HG03097 (cell line): Measurements from ENCODE around the gene DNMT1.

ENCODE experiments used
- ATAC-seq: cut with Tn5 transposase; IDR thresholded peaks from one replicate; pipeline ENCODE4 v1.9.1; 2021; ENCODE audit not compliant: unreplicated experiment, low FRiP score

The DNMT1 gene

DNA sequence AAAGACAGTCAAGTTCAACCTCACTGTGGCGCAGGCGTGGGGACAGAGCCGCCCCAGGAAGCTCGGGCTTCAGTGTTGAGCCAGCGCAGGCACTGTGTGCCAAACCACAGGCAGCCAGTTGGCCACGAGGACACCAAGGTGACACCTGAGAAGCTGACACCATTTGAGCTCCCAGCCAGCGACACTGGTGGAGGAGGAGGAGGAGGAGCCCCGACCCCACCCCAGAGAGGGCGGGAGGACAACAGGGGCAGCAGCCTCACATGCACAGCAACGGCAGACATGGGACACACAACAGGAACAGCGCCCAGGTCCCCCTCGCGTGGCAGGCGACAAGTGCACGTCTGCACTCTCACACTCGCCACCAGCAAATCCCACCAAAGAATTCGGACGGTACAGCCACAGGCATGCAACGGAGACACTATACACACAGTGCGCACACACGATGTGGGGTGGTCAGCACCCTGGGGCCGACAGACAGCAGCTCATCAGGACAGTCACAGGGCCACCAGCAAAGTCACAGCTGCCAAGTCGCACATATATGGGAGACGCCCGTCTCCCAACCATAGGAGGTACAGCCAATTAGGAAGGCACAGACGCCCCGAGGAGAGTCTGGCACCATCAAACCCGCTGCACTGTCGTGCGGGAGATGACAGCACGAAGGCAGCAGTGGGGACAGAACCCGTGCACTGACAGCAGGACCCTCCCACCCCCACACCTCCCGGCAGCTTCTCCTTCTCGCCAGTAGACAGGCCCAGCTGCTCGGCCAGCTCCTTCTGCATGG is 78.5 kb downstream of the DNMT1 start:
- ATAC-seq = no peak

DNA sequence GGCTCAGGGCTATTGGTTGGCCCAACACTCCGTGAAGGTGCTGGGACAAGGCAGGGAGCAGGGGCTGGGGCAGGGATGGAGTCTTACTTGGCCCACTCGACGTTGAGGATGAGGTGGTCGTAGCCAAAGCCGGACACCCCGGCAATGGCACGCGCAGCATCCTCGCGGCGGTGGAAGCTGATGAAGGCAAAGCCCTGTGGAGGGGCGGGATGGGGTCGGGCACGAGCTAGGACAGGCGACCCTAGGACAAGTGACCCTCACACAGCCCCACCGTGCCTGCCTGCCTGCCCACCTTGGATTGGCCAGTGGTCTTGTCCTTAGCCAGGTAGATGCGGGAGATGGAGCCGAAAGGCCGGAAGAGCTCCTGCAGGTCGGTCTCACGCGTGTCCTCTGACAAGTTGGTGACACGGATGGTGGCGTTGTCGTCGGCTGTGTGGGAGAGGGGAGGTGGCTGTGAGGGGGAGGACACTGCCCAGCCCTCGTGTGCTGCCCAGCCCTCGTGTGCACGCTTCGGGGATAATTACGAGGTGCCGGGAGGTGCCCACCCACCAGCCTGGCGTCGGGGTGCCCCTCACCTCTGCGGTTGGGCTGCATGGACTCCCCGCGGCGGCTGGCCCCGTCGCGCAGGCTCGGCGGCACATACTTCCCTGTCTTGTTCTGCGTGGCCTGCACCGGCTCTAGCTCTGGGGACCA is 79.2 kb downstream of the DNMT1 start:
- no peak for ATAC-seq

DNA sequence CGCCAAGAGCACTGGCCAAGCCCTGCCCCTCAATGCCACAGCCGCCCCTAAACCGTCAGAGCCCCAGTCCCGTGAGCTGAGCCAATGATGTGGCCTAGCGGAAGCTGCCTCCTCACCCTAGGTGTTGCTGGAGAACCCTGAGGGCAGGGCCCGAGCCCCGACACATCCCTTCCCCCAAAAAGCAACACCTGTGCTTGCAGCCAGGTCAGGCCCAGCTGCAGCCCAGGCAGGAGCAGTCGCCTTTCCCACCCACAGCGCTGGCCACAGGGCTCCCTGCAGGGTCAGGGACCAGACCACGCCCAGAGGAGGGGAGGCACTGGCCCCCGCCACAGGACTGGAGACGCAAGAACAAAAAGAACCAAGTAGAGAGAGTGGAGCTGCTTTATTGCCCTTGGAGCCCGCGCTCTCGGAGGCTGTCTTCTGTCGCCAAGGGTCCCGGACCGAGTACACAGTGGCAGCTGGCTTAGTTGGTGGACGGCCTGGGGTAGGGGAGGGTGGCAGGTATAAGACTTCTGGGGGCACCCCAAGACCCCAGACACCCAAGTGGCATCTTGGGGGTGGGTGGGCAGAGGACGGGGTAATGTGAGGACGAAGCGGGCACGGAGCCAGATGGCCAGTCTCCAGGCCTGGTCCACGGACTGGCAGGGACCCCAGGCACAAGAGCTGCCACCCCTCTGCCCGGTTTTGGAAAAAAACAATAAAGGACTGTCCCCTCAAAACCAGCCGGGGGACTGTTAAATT is 79.9 kb downstream of the DNMT1 start:
- no peak for ATAC-seq

DNA sequence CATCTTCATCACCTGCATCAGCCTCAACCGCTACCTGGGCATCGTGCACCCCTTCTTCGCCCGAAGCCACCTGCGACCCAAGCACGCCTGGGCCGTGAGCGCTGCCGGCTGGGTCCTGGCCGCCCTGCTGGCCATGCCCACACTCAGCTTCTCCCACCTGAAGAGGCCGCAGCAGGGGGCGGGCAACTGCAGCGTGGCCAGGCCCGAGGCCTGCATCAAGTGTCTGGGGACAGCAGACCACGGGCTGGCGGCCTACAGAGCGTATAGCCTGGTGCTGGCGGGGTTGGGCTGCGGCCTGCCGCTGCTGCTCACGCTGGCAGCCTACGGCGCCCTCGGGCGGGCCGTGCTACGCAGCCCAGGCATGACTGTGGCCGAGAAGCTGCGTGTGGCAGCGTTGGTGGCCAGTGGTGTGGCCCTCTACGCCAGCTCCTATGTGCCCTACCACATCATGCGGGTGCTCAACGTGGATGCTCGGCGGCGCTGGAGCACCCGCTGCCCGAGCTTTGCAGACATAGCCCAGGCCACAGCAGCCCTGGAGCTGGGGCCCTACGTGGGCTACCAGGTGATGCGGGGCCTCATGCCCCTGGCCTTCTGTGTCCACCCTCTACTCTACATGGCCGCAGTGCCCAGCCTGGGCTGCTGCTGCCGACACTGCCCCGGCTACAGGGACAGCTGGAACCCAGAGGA is 80.6 kb downstream of the DNMT1 start:
- ATAC-seq = no peak

DNA sequence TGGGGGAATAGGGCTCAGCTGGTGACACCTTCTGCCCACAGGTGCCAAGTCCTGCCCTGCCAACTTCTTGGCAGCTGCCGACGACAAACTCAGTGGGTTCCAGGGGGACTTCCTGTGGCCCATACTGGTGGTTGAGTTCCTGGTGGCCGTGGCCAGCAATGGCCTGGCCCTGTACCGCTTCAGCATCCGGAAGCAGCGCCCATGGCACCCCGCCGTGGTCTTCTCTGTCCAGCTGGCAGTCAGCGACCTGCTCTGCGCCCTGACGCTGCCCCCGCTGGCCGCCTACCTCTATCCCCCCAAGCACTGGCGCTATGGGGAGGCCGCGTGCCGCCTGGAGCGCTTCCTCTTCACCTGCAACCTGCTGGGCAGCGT is 81.2 kb downstream of the DNMT1 start:
- ATAC-seq = no peak

DNA sequence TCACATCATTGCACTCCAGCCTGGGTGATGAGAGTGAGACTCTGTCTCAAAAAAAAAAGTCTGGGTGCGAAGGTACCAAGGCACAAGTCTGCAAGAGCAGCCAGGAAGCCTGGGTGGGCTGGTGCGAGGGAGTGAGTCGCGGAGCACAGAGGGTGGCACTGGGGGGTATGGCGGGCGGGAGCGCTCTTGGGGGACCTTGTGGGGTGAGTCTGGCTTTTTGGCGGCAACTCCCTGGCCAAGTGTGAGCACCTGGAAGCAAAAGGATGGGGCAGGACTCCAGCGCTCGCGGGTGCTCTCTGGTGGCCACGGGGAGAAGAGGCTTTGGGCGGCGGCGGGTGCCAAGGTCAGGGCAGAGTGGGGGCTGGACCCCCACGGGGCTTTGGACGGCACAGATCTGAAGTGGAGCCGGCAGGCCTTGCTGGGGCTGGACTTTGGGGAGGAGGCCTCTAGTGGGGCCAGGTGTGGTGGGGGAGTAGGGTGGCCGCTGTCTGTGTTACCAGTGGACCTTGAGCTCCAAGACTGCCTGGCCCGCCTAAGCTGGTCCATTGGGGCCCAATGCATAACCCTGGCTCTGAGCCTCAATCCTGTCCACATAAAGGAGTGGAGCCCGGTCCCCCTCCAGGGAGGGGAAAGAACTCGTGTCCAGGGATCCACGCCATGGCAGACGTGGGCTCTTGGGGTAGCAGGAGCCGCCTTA is 81.7 kb downstream of the DNMT1 start:
- no peak for ATAC-seq

DNA sequence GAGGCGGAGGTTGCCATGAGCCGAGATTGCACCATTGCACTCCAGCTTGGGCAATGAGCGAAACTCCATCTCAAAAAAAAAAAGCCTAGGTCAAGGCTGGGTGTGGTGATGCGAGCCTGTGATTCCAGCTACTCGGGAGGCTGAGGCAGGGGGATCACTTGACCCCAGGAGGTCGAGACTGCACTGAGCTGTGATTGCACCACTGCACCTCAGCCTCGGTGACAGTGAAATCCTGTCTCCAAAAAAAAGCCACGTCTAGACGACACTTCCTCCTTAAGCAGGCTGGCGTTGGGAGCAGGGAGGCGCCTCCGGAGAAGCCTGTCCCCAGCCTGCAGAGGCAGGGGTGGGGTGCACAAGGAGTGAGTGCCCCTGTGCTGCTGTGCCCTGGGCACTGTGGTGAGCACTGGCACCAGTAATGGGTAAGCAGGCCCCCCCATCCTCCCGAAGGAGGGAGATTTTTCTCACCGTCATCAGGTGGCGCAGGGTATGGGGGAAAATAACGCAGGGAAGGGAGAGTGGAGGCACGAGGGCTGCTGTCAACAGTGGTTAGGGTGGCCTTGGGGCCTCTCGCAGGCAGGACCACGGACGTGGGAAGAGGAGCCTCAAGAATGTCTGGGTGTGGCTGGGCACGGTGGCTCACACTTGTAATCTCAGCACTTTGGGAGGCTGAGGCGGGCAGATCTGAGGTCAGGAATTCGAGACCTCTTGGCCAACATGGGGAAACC is 82.6 kb downstream of the DNMT1 start:
- no peak for ATAC-seq

DNA sequence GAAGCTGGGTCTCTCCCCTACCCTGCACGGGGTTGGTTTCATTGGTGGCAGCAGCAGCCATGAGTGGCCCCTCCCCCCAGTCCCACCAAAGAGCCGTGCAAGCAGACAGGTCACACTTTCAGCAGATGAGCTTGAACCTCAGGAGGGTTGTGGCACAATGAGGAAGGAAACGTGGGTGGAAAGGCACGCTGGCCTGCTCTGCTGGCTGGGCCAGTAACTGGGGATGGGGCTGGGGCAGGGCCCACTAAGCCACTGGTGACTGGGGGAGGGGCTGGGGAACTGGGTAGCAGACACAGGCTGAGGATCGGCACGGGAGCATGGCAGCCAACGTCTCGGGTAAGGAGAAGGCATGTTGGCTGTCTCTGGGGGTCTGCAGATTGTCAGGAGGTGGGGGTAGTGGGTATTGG is 83.3 kb downstream of the DNMT1 start, which contains the start of gene P2RY11:
Gene P2RY11 (plus strand): TSS at position 289 of the 407 bp plus-strand sequence. CDS start 29 bp downstream, at position 318.
- no peak for ATAC-seq

DNA sequence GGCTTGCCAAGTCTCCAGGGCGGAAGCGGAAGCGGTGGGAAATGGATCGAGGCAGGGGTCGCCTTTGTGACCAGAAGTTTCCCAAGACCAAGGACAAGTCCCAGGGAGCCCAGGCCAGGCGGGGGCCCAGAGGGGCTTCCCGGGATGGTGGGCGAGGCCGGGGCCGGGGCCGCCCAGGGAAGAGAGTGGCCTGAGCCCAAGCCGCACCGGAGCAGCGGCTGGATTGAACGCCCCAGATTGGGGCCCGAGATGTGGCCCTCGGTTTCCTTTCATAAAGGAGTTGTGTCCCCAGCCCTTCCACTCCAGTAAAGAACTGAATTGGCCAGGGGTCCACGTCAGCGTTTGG is 83.8 kb downstream of the DNMT1 start:
- no peak for ATAC-seq

DNA sequence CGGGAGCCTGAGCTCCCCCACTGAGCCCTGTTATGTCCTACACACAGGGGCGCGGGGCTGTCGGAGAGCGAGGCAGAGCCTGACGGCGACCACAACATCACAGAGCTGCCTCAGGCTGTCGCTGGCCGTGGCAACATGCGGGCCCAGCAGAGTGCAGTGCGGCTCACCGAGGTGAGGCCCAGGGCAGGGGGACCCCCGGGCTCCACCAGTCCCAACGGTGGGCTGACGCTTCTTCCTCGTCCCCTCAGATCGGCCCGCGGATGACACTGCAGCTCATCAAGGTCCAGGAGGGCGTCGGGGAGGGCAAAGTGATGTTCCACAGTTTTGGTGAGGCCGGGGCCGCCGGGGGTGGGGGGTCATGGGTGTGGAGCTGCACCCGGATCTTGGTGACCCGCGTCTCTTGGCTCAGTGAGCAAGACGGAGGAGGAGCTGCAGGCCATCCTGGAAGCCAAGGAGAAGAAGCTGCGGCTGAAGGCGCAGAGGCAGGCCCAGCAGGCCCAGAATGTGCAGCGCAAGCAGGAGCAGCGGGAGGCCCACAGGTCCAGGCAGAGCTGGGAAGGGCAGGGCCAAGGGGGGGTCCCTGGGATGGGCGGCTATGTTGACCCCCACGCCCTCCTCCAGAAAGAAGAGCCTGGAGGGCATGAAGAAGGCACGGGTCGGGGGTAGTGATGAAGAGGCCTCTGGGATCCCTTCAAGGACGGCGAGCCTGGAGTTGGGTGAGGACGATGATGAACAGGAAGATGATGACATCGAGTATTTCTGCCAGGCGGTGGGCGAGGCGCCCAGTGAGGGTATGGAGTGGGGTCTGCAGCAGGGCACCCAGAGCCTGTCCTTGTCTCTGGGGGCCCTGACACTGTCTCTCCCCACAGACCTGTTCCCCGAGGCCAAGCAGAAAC is 84.4 kb downstream of the DNMT1 start:
- ATAC-seq = no peak

DNA sequence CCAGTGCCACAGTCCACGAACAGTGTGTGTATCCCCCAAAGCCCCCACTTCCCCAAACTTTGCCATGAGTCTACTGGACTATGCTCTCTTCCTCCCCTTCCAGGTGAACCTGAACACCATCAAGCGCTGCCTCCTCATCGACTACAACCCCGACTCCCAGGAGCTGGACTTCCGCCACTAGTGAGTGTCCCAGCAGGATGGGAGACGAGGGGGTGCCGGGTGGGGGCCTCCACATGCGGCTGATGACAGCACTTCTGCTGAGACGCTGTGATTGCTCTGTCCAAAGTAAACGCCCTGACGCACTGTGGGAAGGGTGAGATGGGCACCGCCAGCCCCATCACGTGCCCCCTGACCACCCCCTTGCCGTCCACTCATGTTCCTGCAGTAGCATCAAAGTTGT is 85.2 kb downstream of the DNMT1 start:
- ATAC-seq = no peak

DNA sequence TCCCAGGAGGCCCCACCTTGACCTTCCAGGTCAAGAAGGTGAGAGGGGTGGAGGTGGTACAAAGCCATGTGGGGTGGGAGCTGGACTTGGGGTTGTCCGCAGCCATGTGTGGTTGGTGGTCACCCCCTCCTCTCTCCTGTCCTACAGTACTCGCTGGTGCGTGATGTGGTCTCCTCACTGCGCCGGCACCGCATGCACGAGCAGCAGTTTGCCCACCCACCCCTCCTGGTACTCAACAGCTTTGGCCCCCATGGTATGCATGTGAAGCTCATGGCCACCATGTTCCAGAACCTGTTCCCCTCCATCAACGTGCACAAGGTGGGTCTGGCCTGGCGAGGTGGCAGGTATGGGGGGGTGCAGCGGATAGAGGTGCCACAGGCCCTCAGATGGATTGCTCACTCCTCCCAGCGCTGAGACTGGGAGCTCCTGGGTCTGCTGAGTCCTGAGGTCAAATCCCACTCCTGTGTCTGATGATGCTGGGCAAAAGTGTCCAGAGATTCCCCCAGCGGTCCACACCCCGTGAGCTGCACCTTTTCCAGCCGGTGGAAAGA is 86.9 kb downstream of the DNMT1 start:
- no peak for ATAC-seq

DNA sequence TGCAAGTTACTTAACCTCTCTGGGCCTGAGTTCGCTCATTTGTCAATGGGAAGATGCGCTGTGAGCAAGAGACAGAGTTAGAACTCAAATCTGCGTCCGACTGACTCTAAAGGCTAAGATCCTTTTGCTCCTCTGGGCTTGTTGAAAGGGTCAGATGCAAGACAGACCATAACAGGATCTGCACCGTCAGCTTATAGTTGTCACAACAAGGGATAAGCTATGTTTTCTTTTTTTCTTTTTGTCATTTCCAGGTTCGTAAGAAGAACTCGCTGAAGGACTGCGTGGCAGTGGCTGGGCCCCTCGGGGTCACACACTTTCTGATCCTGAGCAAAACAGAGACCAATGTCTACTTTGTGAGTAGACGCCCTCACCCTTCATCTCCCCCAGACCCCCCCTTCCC is 87.5 kb downstream of the DNMT1 start:
- ATAC-seq = no peak

DNA sequence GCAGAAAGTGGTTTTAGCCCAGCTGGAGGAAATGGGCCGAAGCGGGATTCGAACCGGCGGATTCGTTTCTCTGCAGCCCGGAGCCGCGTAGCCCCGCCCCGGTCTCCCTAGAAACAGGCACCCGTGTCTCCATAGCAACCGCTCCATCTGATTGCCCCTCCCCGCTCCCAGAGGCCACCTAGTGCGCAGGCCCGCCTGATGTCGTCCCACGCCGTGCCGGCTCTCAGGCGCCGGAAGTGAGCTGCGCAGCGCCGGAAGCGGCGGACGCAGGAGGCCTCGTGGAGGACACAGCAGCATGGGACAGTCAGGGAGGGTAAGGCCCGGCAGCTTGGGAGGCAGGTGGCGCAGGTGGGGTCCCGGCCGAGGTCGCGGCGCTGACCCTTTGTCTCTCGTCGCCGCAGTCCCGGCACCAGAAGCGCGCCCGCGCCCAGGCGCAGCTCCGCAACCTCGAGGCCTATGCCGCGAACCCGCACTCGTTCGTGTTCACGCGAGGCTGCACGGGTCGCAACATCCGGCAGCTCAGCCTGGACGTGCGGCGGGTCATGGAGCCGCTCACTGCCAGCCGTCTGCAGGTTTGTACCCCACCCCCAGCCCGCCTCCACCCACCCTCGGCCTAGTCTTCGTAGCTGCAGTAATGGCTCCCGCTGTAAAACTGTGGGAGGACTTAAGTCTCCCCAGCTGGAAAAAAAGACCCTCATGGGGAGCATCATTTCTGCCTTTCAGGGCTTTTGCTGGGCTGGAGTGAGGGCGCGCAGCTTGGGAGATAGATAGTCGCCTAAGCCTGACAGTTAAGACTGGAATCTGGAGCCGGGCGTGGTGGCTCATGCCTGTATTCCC is 88.4 kb downstream of the DNMT1 start, which contains the start of gene PPAN:
Gene PPAN (plus strand): TSS at position 263 of the 837 bp plus-strand sequence. CDS start 33 bp downstream, at position 296.
- peak; percentile 46 for ATAC-seq

DNA sequence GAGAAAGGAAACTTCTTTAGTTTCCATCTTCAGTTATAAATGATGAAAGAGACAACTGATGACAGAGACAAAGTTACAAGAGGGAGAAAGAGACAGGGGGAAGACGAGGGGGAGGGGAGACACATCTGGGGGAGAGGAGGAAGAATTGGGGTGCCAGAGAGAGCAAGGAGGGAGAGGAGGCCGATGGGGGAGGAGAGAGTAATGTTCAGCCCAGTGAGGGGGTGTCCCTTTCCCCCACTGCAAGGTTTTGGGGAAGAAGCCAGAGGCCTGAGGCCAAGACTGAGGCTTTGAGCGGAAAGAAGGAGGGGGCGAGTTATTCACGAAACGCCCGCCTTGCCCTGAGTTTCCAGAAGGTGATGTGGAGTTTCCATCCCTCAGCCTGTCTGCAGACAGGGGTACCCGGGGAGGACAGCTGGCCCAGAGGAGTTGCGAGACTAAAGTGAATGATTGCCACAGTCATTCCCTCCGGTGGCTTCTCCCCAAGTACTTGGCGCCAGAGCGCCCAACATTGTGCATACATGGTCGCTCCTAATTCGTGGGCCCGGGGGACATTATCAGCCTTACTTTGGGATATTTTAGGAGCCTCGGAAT is 89.1 kb downstream of the DNMT1 start:
- ATAC-seq = peak; percentile 24

DNA sequence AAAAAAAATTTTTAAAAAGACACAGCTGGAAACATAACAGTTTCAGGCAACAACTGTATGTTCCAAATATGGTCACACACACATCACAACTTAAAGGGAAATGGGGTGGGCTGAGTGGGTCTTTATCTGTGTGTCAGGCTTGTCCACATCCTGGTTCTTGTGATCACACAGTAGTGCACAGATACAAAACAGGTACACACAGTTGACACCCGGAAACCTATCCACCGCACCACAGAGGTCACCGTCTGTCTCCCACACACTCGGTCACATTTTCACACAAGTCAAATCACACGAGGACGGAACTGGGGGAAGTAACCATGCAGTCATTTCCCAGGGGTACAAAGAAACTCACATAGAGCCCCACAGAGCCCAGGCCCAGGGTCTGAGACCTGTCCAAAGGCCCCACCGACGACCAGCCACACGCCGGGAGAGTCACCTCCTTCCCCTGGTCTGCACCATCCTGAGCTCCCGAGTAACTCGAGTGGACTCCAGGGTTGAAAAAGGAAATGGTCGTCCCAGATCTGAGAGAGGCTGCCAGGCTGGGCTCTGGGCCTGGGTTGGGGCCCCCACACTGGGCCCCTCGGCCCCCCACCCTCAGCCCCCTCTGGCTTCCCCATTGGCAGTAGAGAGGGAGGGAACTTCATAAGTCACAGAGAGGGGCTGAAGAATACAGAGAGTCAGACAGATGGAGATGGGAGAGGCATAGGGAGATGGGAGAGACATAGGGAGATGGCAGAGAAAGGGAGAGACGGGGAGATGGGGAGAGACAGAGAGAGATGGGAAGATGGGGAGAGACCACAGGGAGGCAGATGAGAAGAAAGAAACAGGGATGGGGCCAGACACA is 89.9 kb downstream of the DNMT1 start:
- peak; percentile 46 for ATAC-seq
